Activated CD8-positive, alpha-beta T cell treated with anti-CD3 and anti-CD28 coated beads for 36 hours (primary cell): Measurements from ENCODE around the gene HIPK3. TPM values are rescaled to one million over a fixed set of nuclear protein-coding genes. Genes with fewer than 3 reads are reported as not detected.

Source experiments
- ATAC-seq: fragments of 200-7000 bp; cut with Tn5 transposase; one replicate; pipeline ENCODE4 v1.10.0; 2021; ENCODE audit warnings: mild to moderate bottlenecking, moderate library complexity
- CTCF ChIA-PET: fragments of 350-600 bp; sonication (Branson Sonifier 250); formaldehyde crosslinking; loops from one replicate; lab custom pipeline; 2021; ENCODE audit warnings: antibody characterized with exemption; lab: Charles Lee
- POLR2A ChIA-PET: fragments of 350-600 bp; sonication (Branson Sonifier 250); formaldehyde crosslinking; loops from one replicate; lab custom pipeline; 2021; ENCODE audit warnings: antibody characterized with exemption; lab: Charles Lee
- DNase-seq: peaks from one replicate; pipeline ENCODE4 v3.0.0-alpha.2; 2020
- H3K27ac Mint-ChIP-seq: one replicate; pipeline ENCODE4 v1.8.0; 2021; ENCODE audit warnings: mild to moderate bottlenecking, mixed read lengths
- H3K27me3 Mint-ChIP-seq: one replicate; pipeline ENCODE4 v1.8.0; 2021; ENCODE audit warnings: mixed read lengths
- H3K36me3 Mint-ChIP-seq: one replicate; pipeline ENCODE4 v1.8.0; 2021; ENCODE audit warnings: low read depth, mixed read lengths
- H3K4me1 Mint-ChIP-seq: one replicate; pipeline ENCODE4 v1.8.0; 2021; ENCODE audit warnings: low read depth, mixed read lengths
- H3K4me3 Mint-ChIP-seq: one replicate; pipeline ENCODE4 v1.8.0; 2021; ENCODE audit warnings: mild to moderate bottlenecking, moderate library complexity, mixed read lengths
- H3K9me3 Mint-ChIP-seq: one replicate; pipeline ENCODE4 v1.8.0; 2021; ENCODE audit warnings: mixed read lengths
- CTCF ChIP-seq: fragments of 200-600 bp; IDR thresholded peaks from one replicate; pipeline ENCODE4 v1.8.0; 2022; ENCODE audit warnings: antibody characterized with exemption, mild to moderate bottlenecking
- intact Hi-C: fragments of 100-400 bp; cut with micrococcal nuclease; formaldehyde crosslinking; loops from one replicate; pipeline ENCODE4 v1.10.0; 2022
- total RNA-seq, 2 experiments: library from RNA; stranded (reverse); gene quantifications; one replicate each; pipeline ENCODE4 v1.2.3, GENCODE V29; 2021

HIPK3 gene
- total RNA-seq, 2 experiments from 2014 or later: 27.3 to 28.2 TPM

DNA sequence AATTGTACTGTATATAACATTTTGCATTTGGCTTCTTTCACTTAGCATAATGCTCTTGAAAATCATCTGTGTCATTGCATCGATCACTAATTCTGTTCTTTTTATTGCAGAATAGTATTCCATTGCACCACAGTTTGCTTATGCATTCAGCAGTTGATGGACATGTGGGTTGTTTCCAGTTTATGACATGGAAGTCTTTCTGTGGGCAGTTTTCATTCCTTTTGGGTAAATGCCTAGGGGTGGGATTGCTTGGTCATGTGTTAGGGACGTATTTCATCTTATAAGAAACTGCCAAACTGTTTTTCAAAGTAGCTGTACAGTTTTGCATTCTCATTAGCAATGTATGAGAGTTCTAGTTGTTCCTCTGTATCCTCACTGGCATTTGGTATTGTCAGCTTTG is 127.0 kb downstream of the HIPK3 start:
- ChIA-PET POLR2A (no interaction called here), CTCF (no interaction called here)
- Mint-ChIP-seq H3K4me3 (no peak overlapping the region), H3K27ac (no peak overlapping the region), H3K9me3 (peaks cover 2% of the 10 kb centered on the region), H3K36me3 (no peaks in the 10 kb centered on the region), H3K4me1 (peaks cover 2% of the 10 kb centered on the region), H3K27me3 (peaks cover 10% of the 10 kb centered on the region)
- no peak for ATAC-seq
- TF ChIP-seq CTCF: no peak
- no peak for DNase-seq
- intact Hi-C loops: no loop called here

GRCh38 chr11:33387581-33387980 is 130.4 kb downstream of the HIPK3 start:
- DNase-seq: no peak
- Mint-ChIP-seq H3K27ac (no peak overlapping the region), H3K36me3 (no peaks in the 10 kb centered on the region), H3K27me3 (peaks cover 3% of the 10 kb centered on the region), H3K4me1 (no peaks in the 10 kb centered on the region), H3K4me3 (no peak overlapping the region), H3K9me3 (peaks cover 2% of the 10 kb centered on the region)
- ChIA-PET CTCF (no interaction called here), POLR2A (interaction anchor here (0.5 kb wide), 1 partner anchor 421 kb away, joined by 3 read pairs; no protein-coding TSS in a partner anchor)
- ATAC-seq: no peak
- TF ChIP-seq CTCF: no peak
- intact Hi-C loops: no loop called here

- POLR2A ChIA-PET: interaction anchor here (0.5 kb wide), 1 partner anchor 421 kb away, joined by 3 read pairs; no protein-coding TSS in a partner anchor
- no peak for TF ChIP-seq CTCF
- peaks cover 2% of the 10 kb centered on the region for H3K9me3 Mint-ChIP-seq
- ATAC-seq: no peak
- H3K36me3 Mint-ChIP-seq: no peaks in the 10 kb centered on the region
- intact Hi-C loops: no loop called here
- H3K27me3 Mint-ChIP-seq: peaks cover 3% of the 10 kb centered on the region
- DNase-seq: no peak
- no peak overlapping the region for H3K4me3 Mint-ChIP-seq
- H3K27ac Mint-ChIP-seq: no peak overlapping the region
- no peaks in the 10 kb centered on the region for H3K4me1 Mint-ChIP-seq
- CTCF ChIA-PET: no interaction called here
Observed at GRCh38 chr11:33387996-33388395, 130.8 kb downstream of the HIPK3 start.

DNA sequence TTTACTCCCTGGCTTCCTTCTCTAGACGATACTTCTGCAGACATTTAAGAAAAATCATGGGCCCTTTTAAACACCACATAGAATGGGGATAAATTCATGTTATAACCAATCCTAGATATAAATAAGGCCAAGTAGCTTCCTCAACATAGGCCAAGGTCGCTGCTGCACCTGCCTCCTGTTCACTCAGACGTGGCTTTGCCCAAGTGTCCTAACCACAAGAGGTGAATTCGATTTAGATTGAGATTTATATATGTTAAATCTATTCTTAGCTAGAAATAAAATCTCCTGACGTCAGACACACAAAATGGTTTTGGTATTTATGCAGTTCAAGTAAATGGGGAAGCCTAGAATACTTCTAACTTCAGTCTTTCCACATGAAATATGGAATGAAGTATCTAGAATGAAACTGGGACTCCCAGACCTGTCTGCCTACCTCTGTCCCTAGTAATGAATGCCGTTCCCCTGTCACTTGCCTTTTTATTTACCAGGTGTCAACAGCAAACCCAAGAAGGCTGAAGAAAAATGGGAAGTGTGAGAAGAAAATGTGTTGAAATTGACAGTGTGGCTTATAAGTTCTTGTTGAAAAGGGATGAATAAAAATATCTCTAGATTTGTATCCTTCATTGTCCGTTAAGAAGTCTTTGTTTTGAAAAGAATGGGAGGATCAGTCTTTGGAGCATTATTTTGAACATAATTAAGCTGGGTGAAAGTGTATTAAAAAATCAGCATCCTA is 131.8 kb downstream of the HIPK3 start:
- ChIA-PET CTCF (no interaction called here), POLR2A (interaction anchor here (0.9 kb wide), 1 partner anchor 212 kb away, joined by 4 read pairs; no protein-coding TSS in a partner anchor)
- no peak for TF ChIP-seq CTCF
- Mint-ChIP-seq H3K4me1 (no peaks in the 10 kb centered on the region), H3K27ac (no peak overlapping the region), H3K36me3 (no peaks in the 10 kb centered on the region), H3K27me3 (peaks cover 8% of the 10 kb centered on the region), H3K4me3 (no peak overlapping the region), H3K9me3 (peaks cover 2% of the 10 kb centered on the region)
- intact Hi-C loops: no loop called here
- ATAC-seq (no peak), DNase-seq (no peak)

DNA sequence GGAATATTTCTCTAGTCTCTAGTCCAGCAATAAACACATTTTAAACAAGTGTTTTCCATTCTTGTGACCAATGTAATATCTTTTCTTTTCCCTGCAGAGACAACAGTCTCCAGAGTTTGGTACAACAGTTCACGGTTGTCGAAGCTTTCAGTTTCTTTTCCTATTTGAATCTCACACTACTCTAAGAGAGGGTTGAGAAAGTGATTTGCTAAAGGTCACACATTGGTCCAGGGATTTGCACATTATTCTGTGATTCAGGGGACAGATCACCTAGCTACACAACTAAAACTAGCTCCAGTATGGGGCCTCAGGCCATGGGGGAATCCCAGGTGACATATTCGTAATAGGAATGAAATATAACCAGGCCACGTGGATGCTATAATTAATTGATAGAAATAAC is 132.5 kb downstream of the HIPK3 start:
- POLR2A ChIA-PET: interaction anchor here (0.9 kb wide), 1 partner anchor 213 kb away, joined by 4 read pairs; no protein-coding TSS in a partner anchor
- Mint-ChIP-seq H3K9me3 (peaks cover 2% of the 10 kb centered on the region), H3K27ac (no peak overlapping the region), H3K27me3 (peaks cover 8% of the 10 kb centered on the region), H3K4me1 (no peaks in the 10 kb centered on the region), H3K36me3 (no peaks in the 10 kb centered on the region), H3K4me3 (no peak overlapping the region)
- ATAC-seq (no peak), DNase-seq (no peak)
- CTCF ChIA-PET: no interaction called here
- TF ChIP-seq CTCF: no peak
- intact Hi-C loops: no loop called here
